ENCODE results near the gene ABCB4. TPM values are rescaled to one million over a fixed set of nuclear protein-coding genes. Genes with fewer than 3 reads are reported as not detected.

The ABCB4 gene
- under 1 TPM; 0.37 to 0.78 TPM for total RNA-seq
- long read RNA-seq = 0 reads

DNA sequence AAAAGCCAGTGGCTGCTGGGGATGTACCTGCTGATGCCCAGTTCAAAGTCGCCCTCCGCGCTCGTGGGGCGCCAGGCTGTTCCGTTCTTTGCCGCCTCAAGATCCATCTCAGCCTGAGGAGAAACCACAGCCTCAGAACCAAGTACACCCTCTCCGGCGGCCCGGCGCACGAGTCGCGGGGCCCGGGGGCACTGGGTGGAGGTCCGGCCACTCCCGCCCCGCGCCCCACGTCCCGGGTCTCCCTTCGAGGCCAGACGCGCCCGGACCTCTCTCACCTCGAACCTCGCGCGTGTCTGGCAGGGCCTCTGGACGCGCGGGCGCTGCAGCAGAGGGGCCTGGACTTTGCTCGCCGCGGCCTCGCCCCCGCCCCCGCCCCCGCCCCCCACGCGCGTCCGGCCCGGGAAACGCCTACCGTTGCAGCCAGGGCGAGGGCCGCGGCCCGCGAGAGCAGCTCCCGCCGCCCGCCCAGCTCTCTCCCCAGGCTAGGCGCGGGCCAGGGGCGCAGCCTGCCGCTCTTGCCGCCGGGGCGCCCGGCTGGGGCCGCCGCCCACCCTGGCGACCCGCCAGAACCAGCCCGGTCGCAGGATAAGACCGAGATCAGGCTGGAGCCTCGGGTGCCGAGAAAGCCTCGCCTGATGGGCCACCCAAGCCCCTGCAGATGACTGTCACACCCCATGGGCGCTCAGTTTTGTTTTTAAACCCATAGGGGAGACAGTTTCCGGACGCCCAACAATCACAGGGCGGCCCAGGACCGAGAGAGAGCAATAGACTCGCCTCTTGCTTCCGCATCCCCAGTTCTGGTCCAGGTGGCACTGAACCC is at the start of gene ABCB4:
ABCB4 (minus strand) TSS at position 322 of the 820 bp plus-strand sequence; CDS start at position 107, 215 bp downstream.
- DNase-seq (peak in 1 of 2 donors; percentile 21), ATAC-seq (peak; percentile 69)
- intact Hi-C loops (cut with DNase I, micrococcal nuclease) = no loop called here

DNA sequence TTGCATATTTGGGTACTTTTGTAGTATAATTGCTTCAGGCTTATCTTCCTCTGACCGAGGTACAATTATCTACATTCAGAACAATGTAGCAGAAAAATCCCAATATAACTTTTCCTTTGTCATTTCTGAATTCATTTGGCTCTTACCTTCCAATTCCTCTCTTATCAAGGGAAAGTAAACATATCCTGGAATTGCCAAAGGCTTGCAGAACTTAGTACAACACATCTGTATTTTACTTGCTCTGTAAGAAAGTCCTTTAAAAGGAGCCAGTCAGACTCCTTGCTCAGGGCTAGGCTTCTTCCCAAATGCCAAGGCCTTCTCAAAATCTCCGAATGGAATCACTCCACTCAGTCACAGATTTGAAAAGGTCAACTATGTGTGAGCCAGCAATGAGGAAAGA is 43.3 kb upstream of the ABCB4 start:
- DNase-seq (no peak), ATAC-seq (no peak)
- intact Hi-C loops (cut with DNase I, micrococcal nuclease) = no loop called here

DNA sequence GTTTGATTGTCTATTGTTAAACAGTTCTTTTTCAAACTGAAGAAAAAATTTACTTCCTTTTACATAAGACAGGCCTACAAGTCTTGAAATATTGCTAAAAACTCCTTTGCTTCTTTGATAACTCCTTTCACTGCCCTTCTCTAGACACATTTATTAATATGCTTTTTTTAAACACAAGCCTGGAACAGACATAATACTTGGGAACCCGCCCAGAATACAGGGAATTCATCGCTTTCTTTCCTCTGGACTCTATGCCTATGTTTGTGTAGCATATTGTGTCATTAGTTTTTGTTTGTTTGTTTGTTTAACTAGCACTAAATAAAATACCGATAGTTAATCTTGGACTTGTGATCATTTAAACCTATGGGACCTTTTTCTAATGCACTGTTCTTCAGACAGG is 42.4 kb upstream of the ABCB4 start:
- ATAC-seq = no peak
- intact Hi-C loops (cut with DNase I, micrococcal nuclease) = no loop called here
- no peak for DNase-seq

DNA sequence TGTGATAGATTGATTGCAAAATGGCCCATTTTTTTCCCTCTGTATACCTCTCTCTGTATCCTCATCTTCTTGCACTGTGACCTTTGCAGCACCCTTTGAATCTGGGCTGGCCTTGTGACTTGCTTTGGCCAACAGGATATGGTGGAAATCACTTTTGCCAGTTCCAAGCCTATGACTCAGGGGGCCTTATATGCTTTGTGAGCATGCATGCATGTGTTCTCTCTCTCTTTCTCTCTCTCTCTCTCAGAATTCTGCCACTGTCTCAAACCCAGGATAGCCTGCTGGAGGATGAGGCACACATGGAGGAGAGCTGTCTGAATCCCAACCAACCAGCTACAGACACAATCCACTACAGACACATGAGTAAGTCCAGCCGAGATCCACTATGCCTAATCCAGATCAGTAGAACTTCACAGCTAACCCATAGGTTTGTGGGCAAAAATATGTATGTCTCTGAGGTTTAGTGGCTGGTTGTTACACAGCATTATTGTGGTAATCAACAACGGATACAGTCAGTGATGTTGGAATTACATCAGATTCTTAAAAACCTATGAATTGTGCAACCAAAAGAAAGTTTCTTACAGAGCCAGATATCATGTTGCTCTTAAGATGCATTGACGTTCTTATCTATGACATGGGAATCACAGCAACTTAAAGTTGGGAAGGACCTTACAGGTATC is 41.8 kb upstream of the ABCB4 start:
- no peak for DNase-seq
- no peak for ATAC-seq
- intact Hi-C loops (cut with DNase I, micrococcal nuclease) = no loop called here

GRCh38 chr7:87513735-87514335 is 38.4 kb upstream of the ABCB4 start:
- no peak for DNase-seq
- ATAC-seq = no peak
- intact Hi-C loops (cut with DNase I, micrococcal nuclease) = no loop called here

- intact Hi-C loops (cut with DNase I, micrococcal nuclease) = no loop called here
- DNase-seq (no peak), ATAC-seq (no peak)
Observed at GRCh38 chr7:87512906-87513305, 37.4 kb upstream of the ABCB4 start.

DNA sequence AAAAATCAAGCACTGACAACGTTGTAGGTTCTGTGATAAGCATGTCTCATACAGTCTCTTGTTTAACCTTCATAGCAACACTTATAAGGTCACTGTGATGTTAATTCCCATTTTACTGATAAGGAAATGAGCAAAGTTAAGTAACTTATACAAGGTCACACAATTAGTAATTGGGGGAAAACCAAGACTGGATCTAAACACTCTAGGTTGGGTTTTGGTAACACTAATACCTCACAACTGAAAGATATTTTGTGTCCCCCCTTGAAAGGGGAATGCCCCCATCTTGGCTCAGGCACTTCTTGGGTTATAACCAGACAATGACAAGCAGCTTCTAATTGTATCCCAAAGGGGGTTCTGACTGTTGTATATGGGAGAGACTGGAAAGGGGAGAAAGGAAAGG is 36.0 kb upstream of the ABCB4 start:
- DNase-seq = no peak
- intact Hi-C loops (cut with DNase I, micrococcal nuclease) = no loop called here
- ATAC-seq = no peak

GRCh38 chr7:87510411-87510875 is 35.0 kb upstream of the ABCB4 start:
- ATAC-seq = no peak
- no peak for DNase-seq
- intact Hi-C loops (cut with DNase I, micrococcal nuclease) = no loop called here

GRCh38 chr7:87507446-87507845 is 32.0 kb upstream of the ABCB4 start:
- intact Hi-C loops (cut with DNase I, micrococcal nuclease) = loop anchor here in 1 of 2 donors (10.0 kb wide), 1 partner anchor 377 kb away; no protein-coding TSS in a partner anchor
- DNase-seq (no peak), ATAC-seq (no peak)

- DNase-seq = no peak
- ATAC-seq = peak; percentile 43
- intact Hi-C loops (cut with DNase I, micrococcal nuclease) = loop anchor here in 1 of 2 donors (10.0 kb wide), 1 partner anchor 378 kb away; no protein-coding TSS in a partner anchor
Observed at GRCh38 chr7:87506246-87507180, 31.0 kb upstream of the ABCB4 start.

DNA sequence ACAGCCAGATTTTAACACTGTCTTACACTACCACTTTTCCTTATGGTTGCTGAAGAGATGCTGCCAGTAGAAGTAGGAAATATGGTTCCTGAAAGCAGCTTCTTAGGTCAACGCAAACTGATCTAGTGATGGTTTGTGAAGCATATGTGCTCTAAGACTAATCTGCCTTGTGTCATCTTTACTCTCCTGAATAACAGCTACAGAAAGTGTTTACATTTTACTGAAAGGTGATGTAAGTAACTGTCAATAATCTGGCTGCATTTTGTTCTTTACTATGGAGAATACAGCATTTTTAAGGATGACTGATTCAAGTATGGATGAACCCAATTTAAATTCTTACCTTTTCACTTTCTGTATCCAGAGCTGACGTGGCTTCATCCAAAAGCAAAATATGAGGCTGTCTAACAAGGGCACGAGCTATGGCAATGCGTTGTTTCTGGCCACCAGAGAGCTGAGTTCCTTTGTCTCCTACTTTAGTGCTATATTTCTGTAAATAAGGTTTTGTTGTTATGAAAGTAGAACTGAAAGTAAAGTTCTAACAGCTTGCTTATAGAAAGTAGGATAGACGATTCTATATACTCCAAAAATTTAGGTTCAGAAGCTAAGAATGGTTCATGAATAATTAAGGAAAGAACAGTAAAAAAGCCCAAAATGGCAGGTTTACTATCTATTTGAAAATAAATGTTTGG is 30.2 kb upstream of the ABCB4 start:
- intact Hi-C loops (cut with DNase I, micrococcal nuclease) = loop anchor here in 1 of 2 donors (10.0 kb wide), 1 partner anchor 379 kb away; no protein-coding TSS in a partner anchor
- DNase-seq (no peak), ATAC-seq (no peak)

GRCh38 chr7:87505122-87505521 is 29.6 kb upstream of the ABCB4 start:
- intact Hi-C loops (cut with DNase I, micrococcal nuclease) = loop anchor here in 1 of 2 donors (10.0 kb wide), 1 partner anchor 380 kb away; no protein-coding TSS in a partner anchor
- DNase-seq = no peak
- ATAC-seq = no peak

DNA sequence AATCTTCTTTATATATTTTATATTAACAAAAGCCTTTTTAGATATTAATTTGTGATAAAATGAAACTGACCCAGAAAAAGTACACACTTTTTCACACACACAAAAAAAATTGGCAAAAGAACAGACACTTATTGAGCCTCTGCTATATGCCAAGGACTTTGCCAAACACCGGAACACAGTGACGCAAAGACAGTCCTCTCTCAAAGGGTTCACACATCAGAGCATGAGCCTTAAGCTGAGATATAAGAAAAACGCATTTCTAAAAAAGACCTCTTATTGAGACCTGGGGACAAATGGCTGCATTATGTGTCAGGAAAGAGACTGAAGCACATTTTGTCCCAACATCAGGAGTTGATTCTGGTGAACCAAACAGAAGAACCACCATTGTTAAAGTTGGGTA is 24.0 kb upstream of the ABCB4 start:
- no peak for ATAC-seq
- intact Hi-C loops (cut with DNase I, micrococcal nuclease) = no loop called here
- no peak for DNase-seq

DNA sequence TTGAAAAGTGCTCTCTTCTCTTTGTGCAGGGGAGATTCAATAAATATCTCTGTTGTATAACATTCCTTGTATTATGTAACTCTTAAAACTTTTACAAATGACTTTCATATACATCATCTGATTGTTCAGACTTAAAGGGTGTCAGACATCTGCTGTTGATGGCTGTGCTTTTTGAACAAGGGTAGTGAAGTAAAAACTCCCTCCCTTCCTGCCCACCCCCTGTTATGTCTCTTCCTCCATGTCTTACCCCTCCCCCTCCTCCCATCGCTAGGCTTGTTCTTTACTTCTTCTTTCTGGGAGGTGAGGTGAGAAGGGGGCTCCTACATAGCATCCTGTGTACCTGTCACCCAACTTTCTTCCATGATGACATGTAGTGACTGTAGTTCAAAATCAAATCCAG is 23.4 kb upstream of the ABCB4 start:
- ATAC-seq (no peak), DNase-seq (no peak)
- intact Hi-C loops (cut with DNase I, micrococcal nuclease) = no loop called here

- intact Hi-C loops (cut with DNase I, micrococcal nuclease) = no loop called here
- ATAC-seq (no peak), DNase-seq (no peak)
Observed at GRCh38 chr7:87497482-87497881, 22.0 kb upstream of the ABCB4 start.

DNA sequence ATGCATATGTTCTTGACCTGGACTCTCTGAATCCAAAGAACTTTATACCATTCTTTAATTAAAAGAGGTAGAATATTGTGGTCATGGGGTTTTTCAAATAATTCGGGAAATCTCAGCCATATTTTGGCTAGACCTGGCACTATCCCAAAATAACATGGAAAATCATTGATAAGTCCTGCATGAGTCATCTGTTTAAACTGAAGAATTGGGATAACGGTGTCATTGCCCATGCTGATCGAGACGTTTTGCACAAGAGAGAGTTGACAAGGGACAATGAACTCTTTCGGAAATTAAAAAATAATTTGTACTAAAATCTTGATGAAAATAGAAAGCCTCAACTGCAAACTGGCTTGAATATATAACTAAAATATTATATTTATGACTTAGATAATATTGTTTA is 19.9 kb upstream of the ABCB4 start:
- no peak for ATAC-seq
- intact Hi-C loops (cut with DNase I, micrococcal nuclease) = no loop called here
- no peak for DNase-seq

- intact Hi-C loops (cut with DNase I, micrococcal nuclease) = no loop called here
Observed at GRCh38 chr7:87494454-87494853, 19.0 kb upstream of the ABCB4 start.

GRCh38 chr7:87483131-87483530 is 7.7 kb upstream of the ABCB4 start:
- DNase-seq = no peak
- no peak for ATAC-seq
- intact Hi-C loops (cut with DNase I, micrococcal nuclease) = no loop called here

More at GRCh38 chr7:87494454-87494853, 19.0 kb upstream of the ABCB4 start:
- ATAC-seq (no peak), DNase-seq (no peak)

Data from left colon (tissue), 2 donors.